Keratinocyte (primary cell): ENCODE data around the gene PAX2. TPM values are rescaled to one million over a fixed set of nuclear protein-coding genes. Genes with fewer than 3 reads are reported as not detected.

Source experiments
- DNase-seq: peaks from one replicate; pipeline ENCODE4 v3.0.0-alpha.2; 2011; ENCODE audit warnings: low read depth, missing footprints, low spot score
- FAIRE-seq: peaks from 2 replicates; lab custom pipeline; 2011; peaks lifted over from hg19 to GRCh38; lab: Jason Lieb, UNC
- H2AFZ ChIP-seq: 2 replicates; pipeline ENCODE4 v1.6.0; 2012; ENCODE audit warnings: low read length, control low read depth, inconsistent platforms; ENCODE audit not compliant: control insufficient read depth
- H3K27ac ChIP-seq: 2 replicates; pipeline ENCODE4 v1.5.1; 2011; ENCODE audit warnings: low read length; ENCODE audit not compliant: control insufficient read depth, insufficient read depth
- H3K27me3 ChIP-seq: 3 replicates; pipeline ENCODE4 v1.6.0; 2011; ENCODE audit warnings: low read length; ENCODE audit not compliant: control insufficient read depth, insufficient read depth; ENCODE audit errors: extremely low read depth
- H3K36me3 ChIP-seq, 2 experiments: 2 replicates in 1 of 2; 3 replicates in 1 of 2; pipeline ENCODE4 v1.5.1; 2011; ENCODE audit warnings: low read length in 2 of 2, mild to moderate bottlenecking in 1 of 2; ENCODE audit not compliant: control insufficient read depth in 2 of 2, insufficient read depth in 2 of 2; ENCODE audit errors: extremely low read depth in 1 of 2
- H3K4me1 ChIP-seq: 3 replicates; pipeline ENCODE4 v1.5.1; 2011; ENCODE audit warnings: low read length; ENCODE audit not compliant: control insufficient read depth, insufficient read depth; ENCODE audit errors: extremely low read depth
- H3K4me2 ChIP-seq: 3 replicates; pipeline ENCODE4 v1.6.0; 2011; ENCODE audit warnings: low read depth, low read length; ENCODE audit not compliant: control insufficient read depth, insufficient read depth; ENCODE audit errors: extremely low read depth
- H3K4me3 ChIP-seq, 3 experiments: fragments of 200-600 bp in 1 of 3; sonication (generic) in 1 of 3; 2 replicates in 2 of 3; 3 replicates in 1 of 3; pipeline ENCODE4 v1.5.1; 2011 to 2016; ENCODE audit warnings: low read length in 3 of 3, mild to moderate bottlenecking in 3 of 3, control low read depth in 2 of 3, inconsistent platforms in 1 of 3, low read depth in 1 of 3, mixed read lengths in 1 of 3, mixed run types in 1 of 3, moderate library complexity in 1 of 3; ENCODE audit not compliant: control insufficient read depth in 2 of 3, insufficient read depth in 2 of 3; ENCODE audit errors: extremely low read depth in 1 of 3
- H3K79me2 ChIP-seq: 2 replicates; pipeline ENCODE4 v1.6.0; 2012; ENCODE audit warnings: low read length; ENCODE audit not compliant: control insufficient read depth, insufficient read depth
- H3K9ac ChIP-seq: 3 replicates; pipeline ENCODE4 v1.6.0; 2011; ENCODE audit warnings: low read length; ENCODE audit not compliant: control insufficient read depth, insufficient read depth; ENCODE audit errors: extremely low read depth
- H3K9me1 ChIP-seq: 3 replicates; pipeline ENCODE4 v1.6.0; 2011; ENCODE audit warnings: low read length; ENCODE audit not compliant: control insufficient read depth, insufficient read depth; ENCODE audit errors: extremely low read depth
- H3K9me3 ChIP-seq: 2 replicates; pipeline ENCODE4 v1.5.1; 2012; ENCODE audit warnings: low read depth, low read length; ENCODE audit not compliant: control insufficient read depth
- H4K20me1 ChIP-seq: 3 replicates; pipeline ENCODE4 v1.6.0; 2011; ENCODE audit warnings: low read length; ENCODE audit not compliant: control insufficient read depth, insufficient read depth; ENCODE audit errors: extremely low read depth
- CTCF ChIP-seq, 3 experiments: IDR thresholded peaks in 1 of 3; conservative IDR thresholded peaks in 1 of 3; optimal IDR thresholded peaks in 1 of 3; 2 replicates in 2 of 3; 3 replicates in 1 of 3; pipeline versions ENCODE3 to v1.5.1; 2011; ENCODE audit warnings: low read length in 3 of 3, mild to moderate bottlenecking in 3 of 3, moderate library complexity in 2 of 3, control low read depth in 1 of 3, inconsistent platforms in 1 of 3; ENCODE audit not compliant: insufficient read depth in 2 of 3; ENCODE audit errors: extremely low read depth in 1 of 3
- EZH2 ChIP-seq: IDR thresholded peaks from one replicate; pipeline ENCODE4 v1.6.1; 2012; ENCODE audit warnings: inconsistent platforms, mild to moderate bottlenecking, low read length, moderate library complexity
- dilution Hi-C: fragments of 300-500 bp; cut with MboI; formaldehyde crosslinking; loops from one replicate; pipeline ENCODE4 v1.7.0; 2020; ENCODE audit warnings: low sequenced_read_pairs; ENCODE audit not compliant: extremely low pct_ligation_motif_present
- polyA plus RNA-seq, 5 experiments: library from polyadenylated mRNA; depleted of rRNA in 3 of 5; stranded (reverse) in 3 of 5; stranded (forward) in 1 of 5; unstranded in 1 of 5; fragments of >200 nt; gene quantifications; 1 replicate in 1 of 5; 2 replicates in 3 of 5; 3 replicates in 1 of 5; pipeline versions ENCODE4 v1.2.1 to v1.2.3, GENCODE V29; 2011 to 2012; ENCODE audit warnings: missing spikeins in 2 of 5, low read depth in 1 of 5, low replicate concordance in 1 of 5

Gene PAX2
- polyA plus RNA-seq, 1 donor (not counting 4 experiments of a cell fraction or from before 2014, with no cell fraction given) = not detected

GRCh38 chr10:100734295-100735086 is 10.9 kb upstream of the PAX2 start:
- no peak for DNase-seq
- H3K9ac ChIP-seq = no peak overlapping the region
- H4K20me1 ChIP-seq = peaks cover 3% of the 10 kb centered on the region
- no peak overlapping the region for H3K4me3 ChIP-seq
- dilution Hi-C loops = no loop called here
- no peak overlapping the region for H2AFZ ChIP-seq
- no peaks in the 10 kb centered on the region for H3K9me3 ChIP-seq
- no peaks in the 10 kb centered on the region for H3K36me3 ChIP-seq
- H3K27me3 ChIP-seq = peaks cover 86% of the 10 kb centered on the region
- H3K4me1 ChIP-seq = peaks cover 12% of the 10 kb centered on the region
- no peak overlapping the region for H3K27ac ChIP-seq
- no peak for FAIRE-seq
- H3K4me2 ChIP-seq = no peak overlapping the region
- no peaks in the 10 kb centered on the region for H3K9me1 ChIP-seq
- H3K79me2 ChIP-seq = no peaks in the 10 kb centered on the region
- TF ChIP-seq CTCF (optimal IDR thresholded peaks at IDR 0.05 in 1 of 3, IDR thresholded peaks at IDR 0.05 in 1 of 3, conservative IDR thresholded peaks at IDR 0.05 in 1 of 3; ENCODE audit: extremely low read depth in 1 of 3, insufficient read depth in 2 of 3, low read length in 3 of 3) (no peak), EZH2 (no peak)

- Histone ChIP-seq H3K9me1 (no peaks in the 10 kb centered on the region), H3K36me3 (no peaks in the 10 kb centered on the region), H3K4me2 (no peak overlapping the region), H3K27me3 (peaks cover 86% of the 10 kb centered on the region), H3K27ac (no peak overlapping the region), H3K9ac (no peak overlapping the region), H3K4me3 (no peak overlapping the region), H3K79me2 (no peaks in the 10 kb centered on the region), H4K20me1 (peaks cover 3% of the 10 kb centered on the region), H3K4me1 (peaks cover 9% of the 10 kb centered on the region), H3K9me3 (no peaks in the 10 kb centered on the region), H2AFZ (no peak overlapping the region)
- DNase-seq (no peak), FAIRE-seq (no peak)
- TF ChIP-seq CTCF (optimal IDR thresholded peaks at IDR 0.05 in 1 of 3, IDR thresholded peaks at IDR 0.05 in 1 of 3, conservative IDR thresholded peaks at IDR 0.05 in 1 of 3; ENCODE audit: extremely low read depth in 1 of 3, insufficient read depth in 2 of 3, low read length in 3 of 3) (no peak), EZH2 (no peak)
- dilution Hi-C loops = no loop called here
Measured at GRCh38 chr10:100735087-100735336, 10.4 kb upstream of the PAX2 start.
